GM12891 (cell line): ENCODE data around the gene CPNE2.

Source experiments
- POLR2A ChIP-seq: IDR thresholded peaks from 2 replicates; pipeline ENCODE4 v1.6.1; 2011; ENCODE audit warnings: low read depth, low read length, control low read depth
- POLR2AphosphoS5 ChIP-seq: IDR thresholded peaks from 2 replicates; pipeline ENCODE4 v1.6.1; 2011; ENCODE audit warnings: low read depth, low read length, control low read depth
- SPI1 ChIP-seq: IDR thresholded peaks from 2 replicates; pipeline ENCODE4 v1.6.1; 2011; ENCODE audit warnings: low read depth, low read length, control low read depth
- TAF1 ChIP-seq: IDR thresholded peaks from 2 replicates; pipeline ENCODE4 v1.6.1; 2011; ENCODE audit warnings: low read depth, low read length, control low read depth

DNA sequence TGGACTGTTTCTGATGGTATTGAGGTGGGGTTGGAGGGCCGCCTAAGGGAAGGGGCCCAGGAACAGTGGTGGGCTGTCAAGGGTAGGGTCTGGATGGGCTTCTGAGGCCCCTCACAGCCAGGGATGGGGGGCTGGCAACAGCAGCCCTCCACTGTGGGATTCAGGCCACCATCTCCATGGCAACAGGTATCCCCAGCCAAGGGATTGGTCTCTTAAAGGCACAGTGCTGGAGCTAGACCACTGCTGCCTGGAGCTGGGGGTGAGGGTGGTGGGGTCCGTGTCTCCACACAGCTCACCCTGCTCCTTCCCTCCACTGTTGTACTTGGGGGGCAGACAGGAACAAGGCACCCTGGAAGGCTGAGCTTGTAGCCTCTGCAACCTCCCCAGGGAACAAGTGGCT, 51.6 kb downstream of the CPNE2 start:
- TF ChIP-seq POLR2A (no peak), TAF1 (no peak), POLR2AphosphoS5 (no peak), SPI1 (no peak)
